SU-DHL-6 (cell line): ENCODE results near the gene RTN4.

Source experiments
- CTCF ChIP-seq: fragments of 200-600 bp; sonication (generic); IDR thresholded peaks from one replicate; pipeline ENCODE4 v1.5.1; 2017; ENCODE audit warnings: antibody characterized with exemption, mild to moderate bottlenecking, low read length, moderate library complexity; ENCODE audit not compliant: insufficient read depth, poor library complexity, severe bottlenecking
- EZH2phosphoT487 ChIP-seq: fragments of 200-600 bp; sonication (generic), shearing (Covaris generic); conservative IDR thresholded peaks from 2 replicates; pipeline ENCODE4 v1.6.1; 2018; ENCODE audit warnings: mild to moderate bottlenecking, antibody characterized with exemption, low read length, moderate library complexity, mixed read lengths

GRCh38 chr2:54962511-54962910, 87.7 kb downstream of the RTN4 start:
- TF ChIP-seq CTCF: no peak
- TF ChIP-seq EZH2phosphoT487: no peak
